Activated B cell treated with CpG ODN at 0.5 μM for 24 hours (primary cell): ENCODE measurements around the gene SPATS2. TPM values are rescaled to one million over a fixed set of nuclear protein-coding genes. Genes with fewer than 3 reads are reported as not detected.

ENCODE experiments used
- ATAC-seq: fragments of 200-7000 bp; cut with Tn5 transposase; one replicate; pipeline ENCODE4 v1.10.0; 2021; ENCODE audit warnings: low read depth, mild to moderate bottlenecking, moderate library complexity
- CTCF ChIA-PET: fragments of 350-600 bp; sonication (Branson Sonifier 250); formaldehyde crosslinking; loops from one replicate; lab custom pipeline; 2021; ENCODE audit warnings: antibody characterized with exemption; lab: Charles Lee
- POLR2A ChIA-PET: fragments of 350-600 bp; sonication (Branson Sonifier 250); formaldehyde crosslinking; loops from one replicate; lab custom pipeline; 2021; ENCODE audit warnings: antibody characterized with exemption; lab: Charles Lee
- DNase-seq: peaks from one replicate; pipeline ENCODE4 v3.0.0; 2022
- H3K27ac Mint-ChIP-seq: one replicate; pipeline ENCODE4 v1.8.0; 2020; ENCODE audit warnings: mixed read lengths
- H3K27me3 Mint-ChIP-seq: one replicate; pipeline ENCODE4 v1.8.0; 2021; ENCODE audit warnings: mixed read lengths
- H3K36me3 Mint-ChIP-seq: one replicate; pipeline ENCODE4 v1.8.0; 2021; ENCODE audit warnings: low read depth, mixed read lengths
- H3K4me1 Mint-ChIP-seq: one replicate; pipeline ENCODE4 v1.8.0; 2021; ENCODE audit warnings: mixed read lengths
- H3K4me3 Mint-ChIP-seq: one replicate; pipeline ENCODE4 v1.8.0; 2020; ENCODE audit warnings: mild to moderate bottlenecking, mixed read lengths
- H3K9me3 Mint-ChIP-seq: one replicate; pipeline ENCODE4 v1.8.0; 2020; ENCODE audit warnings: mixed read lengths
- intact Hi-C: fragments of 100-400 bp; cut with micrococcal nuclease; formaldehyde crosslinking; loops from one replicate; pipeline ENCODE4 v1.15.1; 2024
- total RNA-seq: library from RNA; stranded (reverse); gene quantifications from 2 replicates; pipeline ENCODE4 v1.2.3, GENCODE V29; 2022
- TF ChIP-seq, protein P1 (sequence below): fragments of 200-600 bp; IDR thresholded peaks from one replicate; pipeline ENCODE4 v1.8.0; 2022; ENCODE audit warnings: antibody characterized with exemption, mild to moderate bottlenecking

SPATS2 gene
- total RNA-seq, 1 donor from 2014 or later, result 18.9 TPM

GRCh38 chr12:49511410-49511809 is 144.1 kb downstream of the SPATS2 start:
- Mint-ChIP-seq H3K4me1 (no peaks in the 10 kb centered on the region), H3K27me3 (no peaks in the 10 kb centered on the region), H3K27ac (no peak overlapping the region), H3K9me3 (no peaks in the 10 kb centered on the region), H3K4me3 (no peak overlapping the region), H3K36me3 (no peaks in the 10 kb centered on the region)
- CTCF ChIA-PET, result interaction anchor here (1.5 to 11.3 kb wide), 6 partner anchors 10 to 223 kb away, joined by 3 to 345 read pairs (median 20); no protein-coding TSS in a partner anchor
- DNase-seq (no peak), ATAC-seq (no peak)
- POLR2A ChIA-PET, result interaction anchor here (1.4 kb wide), 1 partner anchor 145 kb away, joined by 4 read pairs; no protein-coding TSS in a partner anchor
- intact Hi-C loops, result no loop called here
- TF ChIP-seq, protein P1, sequence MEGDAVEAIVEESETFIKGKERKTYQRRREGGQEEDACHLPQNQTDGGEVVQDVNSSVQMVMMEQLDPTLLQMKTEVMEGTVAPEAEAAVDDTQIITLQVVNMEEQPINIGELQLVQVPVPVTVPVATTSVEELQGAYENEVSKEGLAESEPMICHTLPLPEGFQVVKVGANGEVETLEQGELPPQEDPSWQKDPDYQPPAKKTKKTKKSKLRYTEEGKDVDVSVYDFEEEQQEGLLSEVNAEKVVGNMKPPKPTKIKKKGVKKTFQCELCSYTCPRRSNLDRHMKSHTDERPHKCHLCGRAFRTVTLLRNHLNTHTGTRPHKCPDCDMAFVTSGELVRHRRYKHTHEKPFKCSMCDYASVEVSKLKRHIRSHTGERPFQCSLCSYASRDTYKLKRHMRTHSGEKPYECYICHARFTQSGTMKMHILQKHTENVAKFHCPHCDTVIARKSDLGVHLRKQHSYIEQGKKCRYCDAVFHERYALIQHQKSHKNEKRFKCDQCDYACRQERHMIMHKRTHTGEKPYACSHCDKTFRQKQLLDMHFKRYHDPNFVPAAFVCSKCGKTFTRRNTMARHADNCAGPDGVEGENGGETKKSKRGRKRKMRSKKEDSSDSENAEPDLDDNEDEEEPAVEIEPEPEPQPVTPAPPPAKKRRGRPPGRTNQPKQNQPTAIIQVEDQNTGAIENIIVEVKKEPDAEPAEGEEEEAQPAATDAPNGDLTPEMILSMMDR, result no peak

DNA sequence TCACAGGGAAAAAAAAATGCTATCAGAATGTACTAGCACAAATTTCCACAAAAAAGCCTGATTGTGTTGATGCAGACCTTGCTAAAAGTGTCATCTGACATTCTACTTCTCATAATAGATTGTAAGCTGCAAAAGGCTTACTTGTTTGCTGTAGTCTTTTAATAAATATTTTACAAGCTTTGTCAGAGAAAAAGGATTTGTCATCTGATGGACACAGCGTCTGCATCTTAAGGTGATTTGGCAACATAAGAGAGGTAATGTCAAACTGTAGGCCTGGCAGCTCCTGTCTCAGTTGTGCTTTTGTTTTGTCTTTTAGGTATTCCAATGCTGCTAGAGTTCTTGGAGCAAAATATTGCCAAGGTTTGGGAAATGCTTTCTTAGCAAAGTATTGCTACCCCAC is 145.3 kb downstream of the SPATS2 start:
- H3K4me3 Mint-ChIP-seq, result no peak overlapping the region
- H3K9me3 Mint-ChIP-seq, result no peaks in the 10 kb centered on the region
- TF ChIP-seq, protein P1, result no peak
- no peak overlapping the region for H3K27ac Mint-ChIP-seq
- POLR2A ChIA-PET, result no interaction called here
- DNase-seq (no peak), ATAC-seq (no peak)
- CTCF ChIA-PET, result interaction anchor here (1.0 to 11.3 kb wide), 6 partner anchors 41 to 224 kb away, joined by 3 to 345 read pairs (median 20); no protein-coding TSS in a partner anchor
- intact Hi-C loops, result no loop called here
- no peaks in the 10 kb centered on the region for H3K27me3 Mint-ChIP-seq
- no peaks in the 10 kb centered on the region for H3K4me1 Mint-ChIP-seq
- H3K36me3 Mint-ChIP-seq, result no peaks in the 10 kb centered on the region

DNA sequence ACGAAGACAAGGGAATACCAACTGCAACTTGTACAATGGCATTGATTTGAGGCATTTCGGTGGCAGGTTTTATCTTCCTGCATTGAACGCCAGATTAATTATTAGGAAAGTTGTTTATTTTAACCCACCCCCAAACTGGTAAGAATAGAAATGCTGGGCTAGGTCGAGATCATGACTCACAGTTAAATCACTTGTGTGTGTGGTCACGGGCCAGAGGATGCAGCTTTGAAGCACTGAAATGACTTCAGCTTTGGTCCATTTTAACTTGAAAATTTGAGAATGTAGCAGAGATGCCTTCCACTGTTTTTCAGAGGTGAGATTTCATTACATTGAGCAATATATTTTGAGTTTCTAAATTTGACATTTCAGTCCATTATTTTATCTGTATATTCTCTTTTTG is 148.0 kb downstream of the SPATS2 start:
- POLR2A ChIA-PET, result no interaction called here
- TF ChIP-seq, protein P1, result no peak
- H3K27me3 Mint-ChIP-seq, result no peaks in the 10 kb centered on the region
- H3K4me1 Mint-ChIP-seq, result no peaks in the 10 kb centered on the region
- no peak overlapping the region for H3K27ac Mint-ChIP-seq
- CTCF ChIA-PET, result interaction anchor here (0.8 to 11.3 kb wide), 6 partner anchors 145 to 227 kb away, joined by 3 to 345 read pairs (median 28); partner anchors contain the start of gene SPATS2
- DNase-seq, result no peak
- intact Hi-C loops, result no loop called here
- peaks cover 3% of the 10 kb centered on the region for H3K36me3 Mint-ChIP-seq
- ATAC-seq, result no peak
- H3K4me3 Mint-ChIP-seq, result no peak overlapping the region
- H3K9me3 Mint-ChIP-seq, result no peaks in the 10 kb centered on the region

DNA sequence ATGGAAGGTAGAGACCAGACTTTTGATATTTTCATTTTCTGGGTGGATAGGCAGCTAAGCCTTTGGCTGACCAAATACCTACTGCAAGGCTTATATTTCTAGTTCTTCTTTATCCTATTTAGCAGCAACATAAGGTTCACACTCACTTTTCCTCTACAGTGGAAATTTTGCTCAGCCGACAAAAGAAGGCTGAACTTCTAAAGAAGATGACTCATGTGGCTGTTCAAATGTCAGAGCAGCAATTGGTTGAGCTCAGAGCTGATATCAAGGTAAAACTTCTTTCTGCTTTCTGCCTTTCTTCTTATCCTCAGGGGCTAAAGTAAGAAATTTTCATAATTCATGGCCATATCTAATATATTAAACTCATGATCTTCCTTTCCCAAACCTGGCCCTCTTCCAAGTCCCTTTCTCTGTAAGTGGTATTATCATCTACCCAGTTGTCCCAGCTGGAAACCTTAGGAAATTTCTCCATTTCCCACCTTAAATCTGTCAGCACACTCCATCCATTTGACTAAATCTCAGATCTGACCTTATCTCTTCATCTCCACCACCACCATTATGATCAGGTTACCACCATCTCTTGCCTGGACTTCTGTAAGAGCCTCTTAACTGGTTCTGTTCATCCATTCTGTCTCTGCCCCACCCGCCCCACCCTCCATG is 151.8 kb downstream of the SPATS2 start:
- DNase-seq, result no peak
- CTCF ChIA-PET, result interaction anchor here (2.2 kb wide), 1 partner anchor 161 kb away, joined by 16 read pairs; no protein-coding TSS in a partner anchor
- Mint-ChIP-seq H3K9me3 (no peaks in the 10 kb centered on the region), H3K36me3 (peaks cover 6% of the 10 kb centered on the region), H3K4me1 (peaks cover 13% of the 10 kb centered on the region), H3K4me3 (no peak overlapping the region), H3K27ac (no peak overlapping the region), H3K27me3 (no peaks in the 10 kb centered on the region)
- POLR2A ChIA-PET, result no interaction called here
- TF ChIP-seq, protein P1, result no peak
- intact Hi-C loops, result no loop called here
- no peak for ATAC-seq

GRCh38 chr12:49519574-49519936 is 152.3 kb downstream of the SPATS2 start:
- CTCF ChIA-PET, result interaction anchor here (2.2 kb wide), 1 partner anchor 162 kb away, joined by 16 read pairs; no protein-coding TSS in a partner anchor
- intact Hi-C loops, result no loop called here
- Mint-ChIP-seq H3K36me3 (peaks cover 6% of the 10 kb centered on the region), H3K27ac (no peak overlapping the region), H3K4me1 (peaks cover 13% of the 10 kb centered on the region), H3K9me3 (no peaks in the 10 kb centered on the region), H3K4me3 (no peak overlapping the region), H3K27me3 (no peaks in the 10 kb centered on the region)
- ATAC-seq, result no peak
- DNase-seq, result no peak
- TF ChIP-seq, protein P1, result no peak
- POLR2A ChIA-PET, result interaction anchor here (0.7 kb wide), 2 partner anchors 35 to 168 kb away, joined by 4 to 6 read pairs; no protein-coding TSS in a partner anchor
